ENCODE measurements around the gene STAB2.

The STAB2 gene

DNA sequence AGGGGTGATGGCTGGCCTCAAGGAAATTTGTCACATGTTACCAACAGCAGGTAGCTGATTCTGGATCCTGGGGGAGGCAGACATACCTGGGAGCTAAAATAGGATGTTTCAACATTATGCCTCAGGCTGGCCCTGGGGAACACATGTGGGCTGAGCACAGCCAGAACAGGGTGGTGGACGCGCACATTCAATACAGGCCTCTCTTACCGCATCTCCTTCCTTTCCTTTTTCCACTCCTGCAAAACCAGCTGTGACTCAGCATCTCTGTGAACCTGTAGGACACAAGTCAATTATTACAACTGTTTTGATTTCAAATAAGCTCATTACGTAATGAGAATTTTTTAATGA, 193.0 kb downstream of the STAB2 start:
- Histone ChIP-seq H3K79me2 (ENCODE audit: insufficient read depth, low read depth) (no peaks in the 10 kb centered on the region), H3K27ac (no peak overlapping the region), H3K4me3 (IDR thresholded peaks at IDR 0.05; ENCODE audit: insufficient read depth, low read depth, low read length) (no peak overlapping the region), H2AFZ (ENCODE audit: low read depth) (no peak overlapping the region), H3K36me3 (ENCODE audit: insufficient read depth) (no peaks in the 10 kb centered on the region), H3K4me2 (no peak overlapping the region), H3K4me1 (ENCODE audit: low read depth, poor library complexity, severe bottlenecking) (no peaks in the 10 kb centered on the region), H4K20me1 (ENCODE audit: insufficient read depth) (no peaks in the 10 kb centered on the region), H3K9ac (no peak overlapping the region), H3K27me3 (ENCODE audit: insufficient read depth, low read depth) (no peaks in the 10 kb centered on the region)
- TF ChIP-seq, protein P1, sequence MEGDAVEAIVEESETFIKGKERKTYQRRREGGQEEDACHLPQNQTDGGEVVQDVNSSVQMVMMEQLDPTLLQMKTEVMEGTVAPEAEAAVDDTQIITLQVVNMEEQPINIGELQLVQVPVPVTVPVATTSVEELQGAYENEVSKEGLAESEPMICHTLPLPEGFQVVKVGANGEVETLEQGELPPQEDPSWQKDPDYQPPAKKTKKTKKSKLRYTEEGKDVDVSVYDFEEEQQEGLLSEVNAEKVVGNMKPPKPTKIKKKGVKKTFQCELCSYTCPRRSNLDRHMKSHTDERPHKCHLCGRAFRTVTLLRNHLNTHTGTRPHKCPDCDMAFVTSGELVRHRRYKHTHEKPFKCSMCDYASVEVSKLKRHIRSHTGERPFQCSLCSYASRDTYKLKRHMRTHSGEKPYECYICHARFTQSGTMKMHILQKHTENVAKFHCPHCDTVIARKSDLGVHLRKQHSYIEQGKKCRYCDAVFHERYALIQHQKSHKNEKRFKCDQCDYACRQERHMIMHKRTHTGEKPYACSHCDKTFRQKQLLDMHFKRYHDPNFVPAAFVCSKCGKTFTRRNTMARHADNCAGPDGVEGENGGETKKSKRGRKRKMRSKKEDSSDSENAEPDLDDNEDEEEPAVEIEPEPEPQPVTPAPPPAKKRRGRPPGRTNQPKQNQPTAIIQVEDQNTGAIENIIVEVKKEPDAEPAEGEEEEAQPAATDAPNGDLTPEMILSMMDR (conservative IDR thresholded peaks at IDR 0.05; ENCODE audit: low read depth, low read length) = no peak

DNA sequence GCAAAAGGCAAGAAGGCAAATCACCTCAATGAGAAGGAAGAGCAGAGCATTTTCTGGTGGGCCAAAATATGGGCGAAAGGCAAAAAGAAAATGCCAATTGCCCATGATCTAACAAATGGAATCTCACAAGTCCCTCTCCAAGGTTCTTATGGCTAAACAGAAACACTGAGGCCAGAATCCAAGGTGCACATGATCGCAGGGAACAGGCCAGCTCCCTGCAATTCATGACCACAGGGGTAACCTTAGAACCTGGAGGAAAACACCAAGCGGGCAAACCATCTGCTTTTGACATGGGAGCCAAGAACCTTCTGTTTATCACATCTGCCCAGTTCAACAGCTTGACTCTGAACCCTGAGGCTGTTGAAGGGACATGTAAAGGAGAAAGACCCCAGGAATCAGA, 193.9 kb downstream of the STAB2 start:
- Histone ChIP-seq H3K9ac (no peak overlapping the region), H3K27ac (no peak overlapping the region), H2AFZ (ENCODE audit: low read depth) (no peak overlapping the region), H3K4me1 (ENCODE audit: low read depth, poor library complexity, severe bottlenecking) (no peaks in the 10 kb centered on the region), H3K4me2 (no peak overlapping the region), H3K79me2 (ENCODE audit: insufficient read depth, low read depth) (no peaks in the 10 kb centered on the region), H3K4me3 (IDR thresholded peaks at IDR 0.05; ENCODE audit: insufficient read depth, low read depth, low read length) (no peak overlapping the region), H3K36me3 (ENCODE audit: insufficient read depth) (no peaks in the 10 kb centered on the region), H3K27me3 (ENCODE audit: insufficient read depth, low read depth) (no peaks in the 10 kb centered on the region), H4K20me1 (ENCODE audit: insufficient read depth) (no peaks in the 10 kb centered on the region)
- TF ChIP-seq, protein P1 (conservative IDR thresholded peaks at IDR 0.05; ENCODE audit: low read depth, low read length) = no peak

DNA sequence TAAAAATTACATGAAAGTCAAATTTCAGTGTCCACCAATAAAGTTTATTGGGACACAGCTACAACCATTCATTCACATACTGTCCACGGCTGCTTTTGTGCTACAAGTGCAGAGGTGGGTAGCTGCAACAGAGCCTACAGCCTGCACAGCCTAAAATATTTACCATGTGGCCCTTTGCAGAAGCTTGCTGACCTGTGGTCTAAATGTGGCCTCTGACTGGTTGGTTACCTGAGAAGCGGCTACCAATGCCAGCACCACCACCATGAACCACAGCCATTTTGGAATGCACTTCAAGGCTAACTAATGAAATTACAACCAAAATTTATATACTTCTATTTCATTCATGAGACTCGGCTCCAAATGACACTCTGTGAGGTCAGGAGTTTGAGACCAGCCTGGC, 195.3 kb downstream of the STAB2 start:
- Histone ChIP-seq H3K4me3 (IDR thresholded peaks at IDR 0.05; ENCODE audit: insufficient read depth, low read depth, low read length) (no peak overlapping the region), H3K79me2 (ENCODE audit: insufficient read depth, low read depth) (no peaks in the 10 kb centered on the region), H3K36me3 (ENCODE audit: insufficient read depth) (no peaks in the 10 kb centered on the region), H3K9ac (no peak overlapping the region), H3K4me1 (ENCODE audit: low read depth, poor library complexity, severe bottlenecking) (no peaks in the 10 kb centered on the region), H3K27me3 (ENCODE audit: insufficient read depth, low read depth) (no peaks in the 10 kb centered on the region), H2AFZ (ENCODE audit: low read depth) (no peak overlapping the region), H4K20me1 (ENCODE audit: insufficient read depth) (no peaks in the 10 kb centered on the region), H3K4me2 (no peak overlapping the region), H3K27ac (no peak overlapping the region)
- TF ChIP-seq, protein P1 (conservative IDR thresholded peaks at IDR 0.05; ENCODE audit: low read depth, low read length) = no peak

DNA sequence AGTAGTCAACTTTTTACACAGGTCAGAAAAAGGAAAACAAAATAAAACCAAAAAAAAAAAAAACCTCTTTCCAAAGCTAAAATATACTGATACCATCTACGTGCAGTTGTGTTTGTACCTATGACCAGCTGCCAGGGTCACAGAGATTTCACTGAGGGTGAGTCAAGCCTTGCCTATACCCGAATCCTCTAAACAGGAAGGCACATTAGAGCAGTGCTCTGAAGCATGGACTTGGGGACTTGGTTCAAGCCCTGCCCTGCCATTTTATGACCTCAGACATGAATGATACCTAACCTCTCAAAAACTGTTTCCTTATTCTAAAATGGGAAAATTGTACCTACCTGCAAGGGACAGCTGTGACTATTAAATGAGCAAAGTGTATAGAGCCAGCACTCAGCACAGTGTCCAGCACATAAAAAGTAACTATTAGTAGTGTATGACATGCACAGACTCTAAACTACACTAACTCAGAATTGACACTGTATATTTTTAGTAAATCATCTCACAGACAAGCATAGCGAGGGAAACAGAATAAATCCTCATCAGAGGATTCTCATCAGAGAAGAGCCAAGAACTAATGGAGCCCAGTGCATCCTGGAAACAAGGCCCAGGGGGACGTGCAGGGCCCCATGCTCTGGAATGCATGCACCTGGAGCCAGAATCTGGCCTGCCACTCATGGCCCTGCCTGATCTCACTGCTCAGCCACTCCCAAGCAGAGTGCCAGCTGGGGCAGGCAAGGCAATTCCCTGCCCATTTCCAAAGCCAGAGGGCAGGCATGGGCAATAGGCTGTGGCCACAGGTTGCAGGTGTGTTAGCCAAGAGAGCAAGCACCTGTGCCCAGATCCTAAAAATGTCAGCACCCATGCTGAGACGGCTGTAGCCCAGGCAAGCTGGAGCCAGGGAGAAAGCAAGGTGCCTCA, 196.9 kb downstream of the STAB2 start:
- H3K36me3 ChIP-seq (ENCODE audit: insufficient read depth) = no peaks in the 10 kb centered on the region
- no peak overlapping the region for H2AFZ ChIP-seq (ENCODE audit: low read depth)
- no peaks in the 10 kb centered on the region for H3K4me1 ChIP-seq (ENCODE audit: low read depth, poor library complexity, severe bottlenecking)
- TF ChIP-seq, protein P1 (conservative IDR thresholded peaks at IDR 0.05; ENCODE audit: low read depth, low read length) = no peak
- no peak overlapping the region for H3K27ac ChIP-seq
- no peaks in the 10 kb centered on the region for H3K27me3 ChIP-seq (ENCODE audit: insufficient read depth, low read depth)
- no peaks in the 10 kb centered on the region for H4K20me1 ChIP-seq (ENCODE audit: insufficient read depth)
- H3K4me2 ChIP-seq = no peak overlapping the region
- H3K9ac ChIP-seq = no peak overlapping the region
- H3K4me3 ChIP-seq (IDR thresholded peaks at IDR 0.05; ENCODE audit: insufficient read depth, low read depth, low read length) = no peak overlapping the region
- no peaks in the 10 kb centered on the region for H3K79me2 ChIP-seq (ENCODE audit: insufficient read depth, low read depth)

Data from KMS-11 (cell line).